HG02759 (cell line): Measurements from ENCODE around the gene VGF.

Experiments used
- ATAC-seq: cut with Tn5 transposase; IDR thresholded peaks from one replicate; pipeline ENCODE4 v1.9.1; 2021; ENCODE audit warnings: mild to moderate bottlenecking, moderate library complexity; ENCODE audit not compliant: unreplicated experiment

VGF gene

DNA sequence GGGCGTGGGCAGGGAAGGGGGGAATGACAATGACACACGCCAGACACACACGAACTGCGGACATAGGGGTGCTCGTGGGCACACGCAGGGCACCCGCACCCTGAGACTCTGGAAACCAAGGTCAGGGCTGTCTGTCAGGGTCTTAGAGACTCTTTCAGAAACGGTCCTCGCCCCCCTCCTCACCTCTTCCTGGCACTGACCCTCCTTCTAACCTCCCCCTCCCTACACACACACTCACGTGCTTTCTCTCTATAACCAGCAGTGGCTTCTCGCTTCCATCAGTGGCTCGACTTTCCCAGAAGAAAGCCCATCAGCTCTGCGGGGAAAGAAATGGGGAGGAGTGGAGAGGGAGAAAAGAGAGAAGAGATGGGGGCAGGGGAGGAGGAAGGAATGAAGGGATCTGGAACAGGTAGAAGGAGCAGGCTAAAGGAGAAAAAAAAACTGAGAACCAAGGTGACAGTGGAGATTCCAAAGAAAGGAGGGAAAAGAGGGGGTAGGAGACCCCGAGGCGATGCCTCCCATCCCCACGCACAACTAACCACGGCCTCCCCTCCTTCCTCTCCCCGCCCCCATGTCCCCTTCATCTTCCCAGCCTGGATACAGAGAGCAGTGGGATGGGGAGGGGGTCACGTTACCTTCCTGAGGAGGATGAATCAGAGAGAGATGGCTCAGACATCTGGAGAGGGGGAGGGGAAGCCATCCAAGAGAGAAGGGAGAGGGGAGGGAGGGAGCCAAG is 1.7 kb upstream of the VGF start:
- no peak for ATAC-seq

GRCh38 chr7:101166648-101166908 is 1.2 kb upstream of the VGF start:
- no peak for ATAC-seq

GRCh38 chr7:101165958-101166647 is 734 bp upstream of the VGF start:
- no peak for ATAC-seq

- ATAC-seq, result no peak
Measured at GRCh38 chr7:101164071-101164840, 1.1 kb downstream of the VGF start.

- no peak for ATAC-seq
Measured at GRCh38 chr7:101163279-101164070, 1.9 kb downstream of the VGF start.

DNA sequence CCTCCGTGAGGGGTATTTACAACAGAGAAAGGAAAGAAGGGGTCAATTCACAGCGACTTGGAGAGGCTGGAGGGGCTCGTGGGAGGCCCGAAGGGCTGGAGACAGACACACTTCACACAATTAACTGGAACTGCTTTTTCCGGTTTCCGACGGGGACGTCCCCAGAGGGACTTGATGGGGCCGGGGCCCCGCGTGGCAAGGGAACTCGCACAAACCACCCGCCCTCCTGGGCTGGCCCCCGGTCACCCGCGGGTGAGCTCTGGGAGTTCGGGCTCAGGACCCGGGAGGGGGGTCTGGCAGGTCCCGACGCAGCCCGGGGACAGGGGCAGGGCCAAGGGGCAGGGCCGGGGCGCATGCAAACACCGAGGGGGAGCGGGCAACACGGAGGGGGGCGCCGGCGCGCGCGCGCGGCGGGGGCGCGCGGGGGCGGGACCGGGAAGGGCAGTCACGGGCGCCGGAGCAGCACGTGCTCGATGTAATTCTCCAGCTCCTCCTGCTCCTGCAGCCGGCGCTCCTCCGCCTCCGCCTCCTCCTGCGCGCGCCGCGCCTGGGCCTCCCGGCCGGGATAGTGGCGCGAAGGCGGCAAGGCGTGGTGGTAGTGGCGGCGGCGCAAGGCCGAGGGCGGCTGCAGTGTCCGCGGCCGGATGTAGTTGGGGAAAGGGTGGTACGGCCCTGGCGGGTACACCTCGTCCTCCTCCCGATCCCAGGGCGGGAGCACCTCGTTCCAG is 2.7 kb downstream of the VGF start:
- no peak for ATAC-seq

GRCh38 chr7:101161692-101162471 is 3.5 kb downstream of the VGF start:
- no peak for ATAC-seq

GRCh38 chr7:101160910-101161309 is 4.5 kb downstream of the VGF start:
- no peak for ATAC-seq

- ATAC-seq, result no peak
Measured at GRCh38 chr7:101159696-101160674, 5.4 kb downstream of the VGF start.

DNA sequence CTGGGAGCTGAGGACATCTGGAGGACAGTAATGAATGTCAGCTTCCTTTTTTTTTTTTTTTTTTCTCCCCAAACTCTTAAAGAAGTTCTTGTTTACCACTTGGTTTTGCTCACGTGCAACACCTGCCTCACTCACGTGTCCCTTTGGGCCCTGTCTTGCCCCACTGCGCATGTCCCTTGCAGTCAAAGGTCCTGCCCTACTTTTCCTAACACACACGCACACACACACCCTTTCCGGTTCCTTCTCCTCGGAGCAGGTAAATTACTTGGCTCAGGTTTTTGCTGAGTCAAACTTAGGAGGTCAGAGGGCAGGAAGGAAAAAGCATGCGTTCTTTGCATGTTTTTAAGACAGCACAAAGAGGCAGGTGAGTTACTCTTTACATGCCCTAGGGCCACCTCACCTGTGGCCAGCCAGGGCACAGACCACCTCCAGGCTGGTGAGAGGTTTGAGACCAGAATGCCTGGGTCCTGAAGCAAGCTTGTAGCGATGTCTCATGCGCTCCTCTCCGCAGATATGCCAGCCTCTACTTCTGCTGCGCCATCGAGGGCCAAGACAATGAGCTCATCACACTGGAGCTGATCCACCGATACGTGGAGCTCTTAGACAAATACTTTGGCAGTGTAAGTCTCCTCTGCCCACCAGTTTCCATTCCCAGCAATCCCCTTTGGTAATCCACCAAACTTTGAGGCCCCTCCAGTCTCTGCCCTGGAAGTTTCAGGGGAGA is 8.3 kb downstream of the VGF start:
- ATAC-seq, result no peak

DNA sequence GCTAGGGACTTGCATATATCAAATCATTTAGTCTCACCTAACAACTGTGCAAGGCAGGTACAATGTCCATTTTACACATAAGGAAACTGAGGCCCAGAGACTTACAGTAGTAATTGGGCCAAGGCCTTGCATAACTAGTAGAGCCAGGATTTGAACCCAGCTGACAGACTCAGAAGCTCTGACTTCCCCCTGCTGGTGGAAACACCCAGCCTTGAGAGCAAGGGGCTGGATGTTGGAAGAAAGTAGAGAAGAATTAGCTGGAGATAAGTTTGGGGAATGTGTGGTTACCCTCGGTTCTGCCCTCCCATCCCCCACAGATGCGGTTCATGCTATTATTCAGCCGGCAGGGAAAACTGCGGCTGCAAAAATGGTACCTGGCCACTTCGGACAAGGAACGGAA is 9.1 kb downstream of the VGF start:
- ATAC-seq, result no peak

- ATAC-seq, result no peak
Measured at GRCh38 chr7:101155303-101155702, 10.1 kb downstream of the VGF start.

DNA sequence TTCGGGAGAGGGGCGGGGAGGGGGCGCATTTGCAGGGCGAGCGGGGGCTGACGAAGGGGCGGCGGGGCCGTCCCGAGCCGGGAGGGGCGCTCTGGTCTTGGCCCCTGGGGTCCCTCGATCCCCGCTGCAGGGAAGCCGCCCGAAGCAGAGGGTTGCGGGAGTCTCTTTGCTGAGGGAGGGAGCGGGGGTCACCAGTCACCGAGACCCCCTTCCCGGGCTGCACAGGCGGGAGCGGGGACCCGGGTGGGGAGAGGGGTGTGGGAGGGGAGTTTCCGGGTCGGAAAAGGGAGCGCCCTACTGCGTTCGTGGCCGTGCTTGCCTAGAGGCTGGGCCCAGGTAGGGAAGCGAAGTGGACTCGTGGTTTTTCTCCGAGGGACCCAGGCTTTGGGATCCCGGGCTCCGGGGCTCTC is 10.7 kb downstream of the VGF start:
- peak; percentile 23 for ATAC-seq

DNA sequence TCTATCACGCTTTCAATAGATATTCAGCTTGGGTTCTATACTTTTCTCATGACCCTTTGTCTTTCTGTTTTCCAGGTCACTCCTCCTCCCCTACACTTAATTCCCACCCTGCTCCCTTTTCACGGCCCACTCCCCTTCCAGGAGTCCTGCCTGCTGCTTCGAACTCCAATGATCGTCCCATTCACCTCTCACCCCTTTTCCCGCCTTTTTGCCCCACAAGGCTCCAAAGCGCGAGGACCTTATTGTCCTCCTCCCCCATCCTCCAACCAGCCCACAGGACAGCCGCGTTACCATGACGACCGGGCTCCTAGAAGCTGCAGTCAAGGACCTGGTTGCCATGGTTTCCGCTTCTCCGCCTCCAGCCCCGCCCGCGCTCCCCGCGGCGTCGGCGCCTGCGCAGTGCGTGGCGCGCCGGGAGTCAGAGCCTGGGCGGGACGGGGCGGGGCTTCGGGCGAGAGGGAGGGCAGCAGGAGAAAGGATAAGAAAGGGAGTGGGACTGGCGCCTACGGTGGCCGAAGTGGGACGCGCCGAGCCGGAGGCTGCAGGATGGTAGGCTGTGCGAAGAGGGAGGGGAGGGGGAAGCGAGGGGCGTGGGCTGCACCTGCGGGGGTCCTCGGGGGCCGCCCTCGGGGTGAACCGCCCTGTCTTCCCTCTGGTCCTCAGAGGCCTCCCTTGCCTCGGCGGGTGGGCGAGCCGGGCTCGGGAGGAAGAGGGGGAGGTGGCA is 11.2 kb downstream of the VGF start, which contains the start of gene AP1S1:
AP1S1 (plus strand) TSS at position 508 of the 724 bp plus-strand sequence; CDS start at position 547, 39 bp downstream.
- ATAC-seq, result peak; percentile 84

DNA sequence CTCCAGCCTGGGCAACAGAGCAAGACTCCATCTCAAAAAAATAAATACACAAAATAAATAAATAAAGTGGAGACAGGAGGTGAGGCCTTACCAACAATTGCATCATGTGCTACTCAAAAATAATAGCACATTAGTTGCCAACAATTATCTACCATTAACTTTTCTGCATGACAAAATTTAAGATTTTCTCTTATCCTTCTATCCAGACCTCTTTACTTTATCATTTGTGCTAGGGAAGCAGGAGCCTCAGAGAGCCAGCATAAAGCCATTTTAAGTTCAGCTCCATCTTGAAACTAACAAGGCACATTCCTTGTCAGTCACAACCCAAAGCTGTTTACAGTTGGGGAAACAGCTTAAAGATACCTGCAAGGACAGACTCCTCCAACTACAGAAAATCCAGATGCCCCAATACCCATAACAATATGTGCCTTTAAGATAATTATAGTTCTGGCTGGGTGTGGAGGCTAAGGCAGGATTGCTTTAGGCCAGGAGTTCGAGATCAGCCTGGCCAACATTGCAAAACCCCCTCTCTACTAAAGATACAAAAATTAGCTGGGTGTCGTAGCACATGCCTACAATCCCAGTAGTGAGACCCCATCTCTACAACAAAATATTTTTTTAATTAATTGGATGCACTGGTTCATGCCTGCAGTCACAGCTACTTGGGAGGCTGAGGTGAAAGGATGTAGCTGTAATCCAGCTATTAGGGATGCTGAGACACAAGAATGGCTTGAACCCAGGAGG is 13.3 kb downstream of the VGF start:
- no peak for ATAC-seq

- ATAC-seq, result no peak
Measured at GRCh38 chr7:101140746-101141382, 24.5 kb downstream of the VGF start.
